NCI-H1092 treated with DMSO at 0.1 percent for 48 hours (cell line): ENCODE results near the gene PET100.

Experiments used
- DNase-seq: peaks from one replicate; lab custom pipeline; 2025; lab: John Stamatoyannopoulos, UW

The PET100 gene

GRCh38 chr19:7612282-7613274 is 17.0 kb upstream of the PET100 start:
- no peak for DNase-seq

- no peak for DNase-seq
Observed at GRCh38 chr19:7614859-7615741, 14.5 kb upstream of the PET100 start.

- no peak for DNase-seq
Observed at GRCh38 chr19:7617172-7617571, 12.4 kb upstream of the PET100 start.

- no peak for DNase-seq
Observed at GRCh38 chr19:7617735-7618134, 11.9 kb upstream of the PET100 start.

- no peak for DNase-seq
Observed at GRCh38 chr19:7618348-7618747, 11.2 kb upstream of the PET100 start.

GRCh38 chr19:7618771-7619510 is 10.7 kb upstream of the PET100 start:
- no peak for DNase-seq

GRCh38 chr19:7619671-7620441 is 9.7 kb upstream of the PET100 start:
- DNase-seq, result no peak

GRCh38 chr19:7620442-7621412 is 8.9 kb upstream of the PET100 start:
- no peak for DNase-seq

- no peak for DNase-seq
Observed at GRCh38 chr19:7622933-7623685, 6.5 kb upstream of the PET100 start.

- DNase-seq, result no peak
Observed at GRCh38 chr19:7623725-7624603, 5.6 kb upstream of the PET100 start.

GRCh38 chr19:7624810-7625209 is 4.8 kb upstream of the PET100 start:
- DNase-seq, result no peak

- DNase-seq, result no peak
Observed at GRCh38 chr19:7625763-7626372, 3.7 kb upstream of the PET100 start.

GRCh38 chr19:7627166-7627565 is 2.4 kb upstream of the PET100 start:
- no peak for DNase-seq

- no peak for DNase-seq
Observed at GRCh38 chr19:7628589-7629311, 843 bp upstream of the PET100 start.

GRCh38 chr19:7631577-7631976 is 2.0 kb downstream of the PET100 start:
- no peak for DNase-seq

- no peak for DNase-seq
Observed at GRCh38 chr19:7632340-7633203, 3.0 kb downstream of the PET100 start.
